Neural cell (in vitro differentiated cells): ENCODE results near the gene RC3H1. TPM values are rescaled to one million over a fixed set of nuclear protein-coding genes. Genes with fewer than 3 reads are reported as not detected.

Experiments used
- H2AFZ ChIP-seq: fragments of 200-600, 300-800 bp; sonication (generic), shearing (Covaris generic); 2 replicates; pipeline ENCODE4 v1.6.0; 2014; ENCODE audit warnings: low read depth, mild to moderate bottlenecking, antibody characterized with exemption, low read length, moderate library complexity
- H3F3A ChIP-seq: fragments of 200-600 bp; shearing (Covaris generic); 2 replicates; pipeline ENCODE4 v1.6.1; 2016; ENCODE audit warnings: mild to moderate bottlenecking, moderate library complexity, mixed read lengths, antibody characterized with exemption, low read length; ENCODE audit not compliant: insufficient read depth, poor library complexity, severe bottlenecking
- H3K27ac ChIP-seq: fragments of 200-600, 300-800 bp; sonication (generic), shearing (Covaris generic); 2 replicates; pipeline ENCODE4 v1.5.1; 2014; ENCODE audit warnings: mild to moderate bottlenecking, low read length, moderate library complexity
- H3K27me3 ChIP-seq: fragments of 300-800, 200-600 bp; sonication (generic), shearing (Covaris generic); 2 replicates; pipeline ENCODE4 v1.6.0; 2014; ENCODE audit warnings: mild to moderate bottlenecking, low read depth, low read length, moderate library complexity; ENCODE audit not compliant: insufficient read depth
- H3K36me3 ChIP-seq: fragments of 300-800, 200-600 bp; sonication (generic), shearing (Covaris generic); 2 replicates; pipeline ENCODE4 v1.5.1; 2014; ENCODE audit warnings: mild to moderate bottlenecking, antibody characterized with exemption, low read length, moderate library complexity; ENCODE audit not compliant: insufficient read depth
- H3K4me2 ChIP-seq: fragments of 300-800, 200-600 bp; sonication (generic), shearing (Covaris generic); 2 replicates; pipeline ENCODE4 v1.6.0; 2014; ENCODE audit warnings: mild to moderate bottlenecking, low read length
- H3K4me3 ChIP-seq: fragments of 300-800, 200-600 bp; sonication (generic), shearing (Covaris generic); 2 replicates; pipeline ENCODE4 v1.5.1; 2014; ENCODE audit warnings: mild to moderate bottlenecking, low read length, moderate library complexity
- H3K79me2 ChIP-seq: fragments of 200-600 bp; shearing (Covaris generic); replicated peaks from 2 replicates; pipeline ENCODE4 v1.6.0; 2014; ENCODE audit warnings: mild to moderate bottlenecking, low read length, moderate library complexity; ENCODE audit not compliant: insufficient read depth
- H3K9ac ChIP-seq: fragments of 300-800, 200-600 bp; sonication (generic), shearing (Covaris generic); 2 replicates; pipeline ENCODE4 v1.6.1; 2016; ENCODE audit warnings: mild to moderate bottlenecking, low read length, mixed read lengths
- H3K9me2 ChIP-seq: fragments of 200-600 bp; shearing (Covaris generic); 2 replicates; pipeline ENCODE4 v1.6.1; 2016; ENCODE audit warnings: mild to moderate bottlenecking, low read length, mixed read lengths; ENCODE audit not compliant: insufficient read depth
- H3K9me3 ChIP-seq: fragments of 200-600, 300-800 bp; sonication (generic), shearing (Covaris generic); 2 replicates; pipeline ENCODE4 v1.6.1; 2016; ENCODE audit warnings: mild to moderate bottlenecking, mixed run types, low read length, moderate library complexity, mixed read lengths
- H4K20me1 ChIP-seq: fragments of 200-600 bp; shearing (Covaris generic); 2 replicates; pipeline ENCODE4 v1.6.1; 2016; ENCODE audit warnings: mild to moderate bottlenecking, mixed run types; ENCODE audit not compliant: insufficient read depth
- EP300 ChIP-seq: fragments of 450-650 bp; conservative IDR thresholded peaks from 2 replicates; pipeline ENCODE4 v1.6.1; 2014; ENCODE audit warnings: antibody characterized with exemption, mild to moderate bottlenecking, moderate library complexity; ENCODE audit not compliant: poor library complexity, severe bottlenecking
- EZH2 ChIP-seq: fragments of 200-600, 300-800 bp; shearing (Covaris generic), sonication (generic); IDR thresholded peaks from 2 replicates; pipeline ENCODE4 v1.6.1; 2014; ENCODE audit warnings: antibody characterized with exemption, low read length, borderline replicate concordance, mild to moderate bottlenecking; ENCODE audit not compliant: insufficient read depth, poor library complexity, severe bottlenecking
- MXI1 ChIP-seq: fragments of 450-650 bp; conservative IDR thresholded peaks from 2 replicates; pipeline ENCODE4 v1.6.1; 2014; ENCODE audit warnings: antibody characterized with exemption, mild to moderate bottlenecking; ENCODE audit not compliant: poor library complexity, severe bottlenecking
- POLR2AphosphoS5 ChIP-seq: IDR thresholded peaks from 2 replicates; pipeline ENCODE4 v1.6.1; 2012
- RAD21 ChIP-seq: fragments of 450-650 bp; conservative IDR thresholded peaks from 2 replicates; pipeline ENCODE4 v1.6.1; 2014; ENCODE audit warnings: antibody characterized with exemption, mild to moderate bottlenecking, moderate library complexity
- SMC3 ChIP-seq: fragments of 450-650 bp; conservative IDR thresholded peaks from 2 replicates; pipeline ENCODE4 v1.6.1; 2014; ENCODE audit warnings: antibody characterized with exemption, mild to moderate bottlenecking, moderate library complexity; ENCODE audit not compliant: poor library complexity
- TAF1 ChIP-seq: IDR thresholded peaks from 2 replicates; pipeline ENCODE4 v1.6.1; 2012; ENCODE audit warnings: low read depth
- polyA plus RNA-seq: library from polyadenylated mRNA; depleted of rRNA; stranded (reverse); fragments of >200 nt; gene quantifications from 2 replicates; pipeline ENCODE4 v1.2.3, GENCODE V29; 2014
- TF ChIP-seq, protein P1 (sequence below): fragments of 450-650 bp; IDR thresholded peaks from 2 replicates; pipeline ENCODE4 v1.5.1; 2014; ENCODE audit warnings: antibody characterized with exemption, mild to moderate bottlenecking, moderate library complexity; ENCODE audit not compliant: poor library complexity, severe bottlenecking
- TF ChIP-seq, protein P2 (sequence below): IDR thresholded peaks from 2 replicates; pipeline ENCODE4 v1.6.1; 2012; ENCODE audit warnings: borderline replicate concordance

Gene RC3H1
- polyA plus RNA-seq, 1 donor from 2014 or later = 12.8 TPM

DNA sequence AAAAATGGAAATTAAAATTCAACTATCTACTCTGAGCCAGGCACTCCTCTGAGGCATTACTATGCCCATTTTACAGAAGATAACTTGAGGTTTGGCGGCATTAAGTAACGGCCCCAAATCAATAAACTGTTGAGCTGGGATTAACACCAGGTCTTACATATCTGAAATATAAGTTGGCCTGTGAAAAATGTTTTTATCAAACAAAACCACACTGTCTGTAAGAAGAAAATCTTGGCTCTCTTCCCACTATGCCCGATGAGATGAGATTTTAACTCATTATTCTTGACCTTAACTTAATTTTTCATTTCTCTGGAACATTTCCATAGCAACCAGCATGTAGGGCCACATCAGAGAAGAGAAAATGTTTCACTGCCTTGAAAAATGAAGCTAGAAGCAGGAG lies 21.8 kb downstream of the RC3H1 start:
- Histone ChIP-seq H3K27ac (no peak overlapping the region), H3K9ac (no peak overlapping the region), H3K4me2 (no peak overlapping the region), H3K27me3 (no peaks in the 10 kb centered on the region), H3K36me3 (peaks cover 3% of the 10 kb centered on the region), H3F3A (no peaks in the 10 kb centered on the region), H4K20me1 (no peaks in the 10 kb centered on the region), H3K9me3 (no peaks in the 10 kb centered on the region), H3K9me2 (no peaks in the 10 kb centered on the region), H3K4me3 (no peak overlapping the region), H2AFZ (no peak overlapping the region), H3K79me2 (peaks cover 40% of the 10 kb centered on the region)
- TF ChIP-seq MXI1 (no peak), RAD21 (no peak), EZH2 (no peak), TAF1 (no peak), SMC3 (no peak), EP300 (no peak), POLR2AphosphoS5 (no peak)
- TF ChIP-seq, protein P1, sequence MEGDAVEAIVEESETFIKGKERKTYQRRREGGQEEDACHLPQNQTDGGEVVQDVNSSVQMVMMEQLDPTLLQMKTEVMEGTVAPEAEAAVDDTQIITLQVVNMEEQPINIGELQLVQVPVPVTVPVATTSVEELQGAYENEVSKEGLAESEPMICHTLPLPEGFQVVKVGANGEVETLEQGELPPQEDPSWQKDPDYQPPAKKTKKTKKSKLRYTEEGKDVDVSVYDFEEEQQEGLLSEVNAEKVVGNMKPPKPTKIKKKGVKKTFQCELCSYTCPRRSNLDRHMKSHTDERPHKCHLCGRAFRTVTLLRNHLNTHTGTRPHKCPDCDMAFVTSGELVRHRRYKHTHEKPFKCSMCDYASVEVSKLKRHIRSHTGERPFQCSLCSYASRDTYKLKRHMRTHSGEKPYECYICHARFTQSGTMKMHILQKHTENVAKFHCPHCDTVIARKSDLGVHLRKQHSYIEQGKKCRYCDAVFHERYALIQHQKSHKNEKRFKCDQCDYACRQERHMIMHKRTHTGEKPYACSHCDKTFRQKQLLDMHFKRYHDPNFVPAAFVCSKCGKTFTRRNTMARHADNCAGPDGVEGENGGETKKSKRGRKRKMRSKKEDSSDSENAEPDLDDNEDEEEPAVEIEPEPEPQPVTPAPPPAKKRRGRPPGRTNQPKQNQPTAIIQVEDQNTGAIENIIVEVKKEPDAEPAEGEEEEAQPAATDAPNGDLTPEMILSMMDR = no peak
- TF ChIP-seq, protein P2, sequence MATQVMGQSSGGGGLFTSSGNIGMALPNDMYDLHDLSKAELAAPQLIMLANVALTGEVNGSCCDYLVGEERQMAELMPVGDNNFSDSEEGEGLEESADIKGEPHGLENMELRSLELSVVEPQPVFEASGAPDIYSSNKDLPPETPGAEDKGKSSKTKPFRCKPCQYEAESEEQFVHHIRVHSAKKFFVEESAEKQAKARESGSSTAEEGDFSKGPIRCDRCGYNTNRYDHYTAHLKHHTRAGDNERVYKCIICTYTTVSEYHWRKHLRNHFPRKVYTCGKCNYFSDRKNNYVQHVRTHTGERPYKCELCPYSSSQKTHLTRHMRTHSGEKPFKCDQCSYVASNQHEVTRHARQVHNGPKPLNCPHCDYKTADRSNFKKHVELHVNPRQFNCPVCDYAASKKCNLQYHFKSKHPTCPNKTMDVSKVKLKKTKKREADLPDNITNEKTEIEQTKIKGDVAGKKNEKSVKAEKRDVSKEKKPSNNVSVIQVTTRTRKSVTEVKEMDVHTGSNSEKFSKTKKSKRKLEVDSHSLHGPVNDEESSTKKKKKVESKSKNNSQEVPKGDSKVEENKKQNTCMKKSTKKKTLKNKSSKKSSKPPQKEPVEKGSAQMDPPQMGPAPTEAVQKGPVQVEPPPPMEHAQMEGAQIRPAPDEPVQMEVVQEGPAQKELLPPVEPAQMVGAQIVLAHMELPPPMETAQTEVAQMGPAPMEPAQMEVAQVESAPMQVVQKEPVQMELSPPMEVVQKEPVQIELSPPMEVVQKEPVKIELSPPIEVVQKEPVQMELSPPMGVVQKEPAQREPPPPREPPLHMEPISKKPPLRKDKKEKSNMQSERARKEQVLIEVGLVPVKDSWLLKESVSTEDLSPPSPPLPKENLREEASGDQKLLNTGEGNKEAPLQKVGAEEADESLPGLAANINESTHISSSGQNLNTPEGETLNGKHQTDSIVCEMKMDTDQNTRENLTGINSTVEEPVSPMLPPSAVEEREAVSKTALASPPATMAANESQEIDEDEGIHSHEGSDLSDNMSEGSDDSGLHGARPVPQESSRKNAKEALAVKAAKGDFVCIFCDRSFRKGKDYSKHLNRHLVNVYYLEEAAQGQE = no peak

DNA sequence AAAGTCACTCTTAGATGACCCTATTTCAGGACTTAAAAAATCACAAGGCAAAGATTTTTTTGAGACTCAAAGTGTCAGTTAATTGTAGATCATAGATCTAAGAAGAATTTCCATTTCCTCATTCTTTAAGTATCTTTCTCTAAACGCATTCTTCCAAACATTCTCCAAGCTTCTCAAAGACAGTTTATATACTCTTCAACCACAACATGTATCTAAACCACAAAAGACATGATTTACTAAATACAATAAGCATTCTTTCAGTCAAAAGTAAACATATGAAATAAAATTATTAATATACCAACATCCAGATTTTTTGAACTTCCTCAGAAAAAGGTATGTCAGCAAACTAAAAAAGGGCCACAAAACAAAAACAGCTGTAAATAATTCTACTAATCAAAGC lies 24.4 kb downstream of the RC3H1 start:
- Histone ChIP-seq H3K79me2 (peaks cover 34% of the 10 kb centered on the region), H3K4me2 (no peak overlapping the region), H3K27ac (no peak overlapping the region)

More for the DNA sequence above, 24.4 kb downstream of the RC3H1 start:
- H3F3A ChIP-seq = no peaks in the 10 kb centered on the region
- H3K27me3 ChIP-seq = no peaks in the 10 kb centered on the region
- H3K36me3 ChIP-seq = peaks cover 3% of the 10 kb centered on the region
- no peak overlapping the region for H3K9ac ChIP-seq
- H3K9me3 ChIP-seq = no peaks in the 10 kb centered on the region
- H3K4me3 ChIP-seq = no peak overlapping the region
- H3K9me2 ChIP-seq = no peaks in the 10 kb centered on the region
- TF ChIP-seq POLR2AphosphoS5 (no peak), SMC3 (no peak), EZH2 (no peak), MXI1 (no peak)
- TF ChIP-seq, protein P1 = no peak
- H2AFZ ChIP-seq = no peak overlapping the region
- no peaks in the 10 kb centered on the region for H4K20me1 ChIP-seq
